Neural progenitor cell (in vitro differentiated cells): ENCODE data around the gene IPO9. TPM values are rescaled to one million over a fixed set of nuclear protein-coding genes. Genes with fewer than 3 reads are reported as not detected.

Experiments
- DNase-seq: peaks from one replicate; pipeline ENCODE4 v3.0.0-alpha.2; 2016; ENCODE audit warnings: low spot score
- H2AFZ ChIP-seq: fragments of 200-600 bp; sonication (generic); replicated peaks from 2 replicates; pipeline ENCODE4 v1.6.1; 2016; ENCODE audit warnings: antibody characterized with exemption
- H3F3A ChIP-seq: fragments of 200-600 bp; sonication (generic); 2 replicates; pipeline ENCODE4 v1.6.1; 2016; ENCODE audit warnings: antibody characterized with exemption, low read depth
- H3K27ac ChIP-seq: fragments of 200-600 bp; sonication (generic); 2 replicates; pipeline ENCODE4 v1.5.1; 2016; ENCODE audit warnings: mild to moderate bottlenecking
- H3K27me3 ChIP-seq: fragments of 200-600 bp; sonication (generic); 2 replicates; pipeline ENCODE4 v1.6.1; 2016; ENCODE audit warnings: mild to moderate bottlenecking, moderate library complexity
- H3K36me3 ChIP-seq: fragments of 200-600 bp; sonication (generic); 2 replicates; pipeline ENCODE4 v1.5.1; 2016
- H3K4me1 ChIP-seq: fragments of 200-600 bp; sonication (generic); 2 replicates; pipeline ENCODE4 v1.6.1; 2016; ENCODE audit warnings: mixed run types
- H3K4me2 ChIP-seq: fragments of 200-600 bp; sonication (generic); 2 replicates; pipeline ENCODE4 v1.6.1; 2016
- H3K4me3 ChIP-seq: fragments of 200-600 bp; sonication (generic); 2 replicates; pipeline ENCODE4 v1.5.1; 2016
- H3K79me2 ChIP-seq: fragments of 200-600 bp; sonication (generic); 2 replicates; pipeline ENCODE4 v1.6.1; 2016; ENCODE audit warnings: low read depth
- H3K9ac ChIP-seq: fragments of 200-600 bp; sonication (generic); 2 replicates; pipeline ENCODE4 v1.6.1; 2016
- H3K9me3 ChIP-seq: fragments of 200-600 bp; sonication (generic); 2 replicates; pipeline ENCODE4 v1.5.1; 2016; ENCODE audit warnings: low read depth
- H4K20me1 ChIP-seq: fragments of 200-600 bp; sonication (generic); 2 replicates; pipeline ENCODE4 v1.6.1; 2016; ENCODE audit warnings: low read depth
- H3K27ac Mint-ChIP-seq: 3 replicates; pipeline ENCODE4 v1.8.0; 2021; ENCODE audit warnings: mixed read lengths
- H3K27me3 Mint-ChIP-seq: 2 replicates; pipeline ENCODE4 v1.8.0; 2022; ENCODE audit warnings: low read depth, mild to moderate bottlenecking, inconsistent platforms, moderate library complexity, mixed read lengths; ENCODE audit not compliant: insufficient read depth
- H3K36me3 Mint-ChIP-seq: 3 replicates; pipeline ENCODE4 v1.8.0; 2021; ENCODE audit warnings: mixed read lengths
- H3K4me1 Mint-ChIP-seq: 3 replicates; pipeline ENCODE4 v1.8.0; 2021; ENCODE audit warnings: mixed read lengths
- H3K4me3 Mint-ChIP-seq: 3 replicates; pipeline ENCODE4 v1.8.0; 2021; ENCODE audit warnings: mild to moderate bottlenecking, moderate library complexity, mixed read lengths
- H3K9me3 Mint-ChIP-seq: 3 replicates; pipeline ENCODE4 v1.8.0; 2020; ENCODE audit warnings: mixed read lengths
- CTCF ChIP-seq: fragments of 200-600 bp; sonication (generic); IDR thresholded peaks from 2 replicates; pipeline ENCODE4 v1.5.1; 2017; ENCODE audit warnings: antibody characterized with exemption, mild to moderate bottlenecking
- EZH2 ChIP-seq: fragments of 200-600 bp; sonication (generic); IDR thresholded peaks from 2 replicates; pipeline ENCODE4 v1.6.1; 2017; ENCODE audit warnings: antibody characterized with exemption, mild to moderate bottlenecking, moderate library complexity
- EZH2phosphoT487 ChIP-seq: fragments of 200-600 bp; sonication (generic); IDR thresholded peaks from 2 replicates; pipeline ENCODE4 v1.6.1; 2017; ENCODE audit warnings: antibody characterized with exemption
- total RNA-seq: library from RNA; depleted of rRNA; stranded (reverse); fragments of >200 nt; gene quantifications from 2 replicates; pipeline ENCODE4 v1.2.3, GENCODE V29; 2015; ENCODE audit warnings: low replicate concordance

Gene IPO9
- total RNA-seq, 1 donor from 2014 or later, result 63.2 TPM

GRCh38 chr1:201840055-201840454 lies 11.1 kb downstream of the IPO9 start:
- peaks cover 3% of the 10 kb centered on the region for H3F3A ChIP-seq
- DNase-seq, result no peak
- no peak overlapping the region for H2AFZ ChIP-seq
- no peak overlapping the region for H3K27ac ChIP-seq
- H3K36me3 ChIP-seq, result peaks cover 10% of the 10 kb centered on the region
- no peaks in the 10 kb centered on the region for H3K9me3 Mint-ChIP-seq
- H3K9me3 ChIP-seq, result no peaks in the 10 kb centered on the region
- TF ChIP-seq EZH2phosphoT487 (no peak), EZH2 (no peak), CTCF (no peak)
- H3K4me1 Mint-ChIP-seq, result no peaks in the 10 kb centered on the region
- H3K4me3 ChIP-seq, result no peak overlapping the region
- peaks cover 100% of the 10 kb centered on the region for H3K79me2 ChIP-seq
- no peaks in the 10 kb centered on the region for H3K27me3 ChIP-seq
- H3K27ac Mint-ChIP-seq, result no peak overlapping the region
- no peak overlapping the region for H3K9ac ChIP-seq
- H3K4me2 ChIP-seq, result no peak overlapping the region
- no peaks in the 10 kb centered on the region for H3K27me3 Mint-ChIP-seq
- H3K4me3 Mint-ChIP-seq, result no peak overlapping the region
- no peaks in the 10 kb centered on the region for H3K4me1 ChIP-seq
- H3K36me3 Mint-ChIP-seq, result peaks cover 24% of the 10 kb centered on the region
- H4K20me1 ChIP-seq, result peaks cover 99% of the 10 kb centered on the region

- H3K36me3 Mint-ChIP-seq, result peaks cover 23% of the 10 kb centered on the region
- peaks cover 100% of the 10 kb centered on the region for H3K79me2 ChIP-seq
- no peaks in the 10 kb centered on the region for H3K4me1 Mint-ChIP-seq
- no peaks in the 10 kb centered on the region for H3K9me3 ChIP-seq
- TF ChIP-seq CTCF (no peak), EZH2phosphoT487 (no peak), EZH2 (no peak)
- H3K27ac ChIP-seq, result no peak overlapping the region
- no peaks in the 10 kb centered on the region for H3K9me3 Mint-ChIP-seq
- no peak overlapping the region for H3K27ac Mint-ChIP-seq
- H3F3A ChIP-seq, result peaks cover 3% of the 10 kb centered on the region
- no peak overlapping the region for H2AFZ ChIP-seq
- no peak overlapping the region for H3K4me3 Mint-ChIP-seq
- no peaks in the 10 kb centered on the region for H3K4me1 ChIP-seq
- H3K27me3 Mint-ChIP-seq, result no peaks in the 10 kb centered on the region
- peaks cover 10% of the 10 kb centered on the region for H3K36me3 ChIP-seq
- H3K4me3 ChIP-seq, result no peak overlapping the region
- no peak overlapping the region for H3K9ac ChIP-seq
- DNase-seq, result no peak
- H4K20me1 ChIP-seq, result peaks cover 99% of the 10 kb centered on the region
- H3K27me3 ChIP-seq, result no peaks in the 10 kb centered on the region
- no peak overlapping the region for H3K4me2 ChIP-seq
Measured at GRCh38 chr1:201840490-201840889, 11.5 kb downstream of the IPO9 start.

- no peak for DNase-seq
- Mint-ChIP-seq H3K4me1 (no peaks in the 10 kb centered on the region), H3K4me3 (no peak overlapping the region), H3K36me3 (peaks cover 17% of the 10 kb centered on the region), H3K9me3 (no peaks in the 10 kb centered on the region), H3K27ac (no peak overlapping the region), H3K27me3 (no peaks in the 10 kb centered on the region)
- Histone ChIP-seq H3K9ac (no peak overlapping the region), H3K27ac (no peak overlapping the region), H3K36me3 (peaks cover 7% of the 10 kb centered on the region), H3K4me2 (no peak overlapping the region), H2AFZ (no peak overlapping the region), H3K27me3 (no peaks in the 10 kb centered on the region), H3F3A (peaks cover 3% of the 10 kb centered on the region), H3K4me3 (no peak overlapping the region), H4K20me1 (peaks cover 99% of the 10 kb centered on the region), H3K79me2 (peaks cover 100% of the 10 kb centered on the region), H3K4me1 (no peaks in the 10 kb centered on the region), H3K9me3 (no peaks in the 10 kb centered on the region)
- no peak for TF ChIP-seq EZH2phosphoT487
- no peak for TF ChIP-seq EZH2
- no peak for TF ChIP-seq CTCF
Measured at GRCh38 chr1:201841265-201841912, 12.4 kb downstream of the IPO9 start.
